ENCODE data around the gene MYD88. TPM values are rescaled to one million over a fixed set of nuclear protein-coding genes. Genes with fewer than 3 reads are reported as not detected.

MYD88 gene
- total and polyA plus RNA-seq, 4 donors = 15.4 to 60.3 (median 44.1) TPM

GRCh38 chr3:38164952-38165721, 26.7 kb downstream of the MYD88 start, which contains the start of gene OXSR1:
TSS of gene OXSR1 (plus strand) at chr3:38165537. CDS start at chr3:38165877, 340 bp downstream.
- under 1% methylated on average over 57 of the region's 57 CpGs for WGBS
- peak; percentile 97 for DNase-seq (ENCODE audit: low spot score)

More at GRCh38 chr3:38164952-38165721, 26.7 kb downstream of the MYD88 start, which contains the start of gene OXSR1:
- Histone ChIP-seq H3K27ac (ENCODE audit: low read depth in 1 of 2, low read length in 2 of 2) (peak within 1 kb of the TSS; percentile 94 to 97), H3K4me3 (ENCODE audit: low read depth in 1 of 3, low read length in 3 of 3) (peak within 1 kb of the TSS; percentile 85), H3K36me3 (ENCODE audit: control insufficient read depth in 4 of 4, insufficient read depth in 3 of 4, low read depth in 1 of 4, low read length in 3 of 4) (no peaks in the 10 kb centered on the region), H3K27me3 (ENCODE audit: control insufficient read depth in 4 of 4, insufficient read depth in 4 of 4, low read length in 3 of 4) (no peaks in the 10 kb centered on the region), H3K9ac (ENCODE audit: low read depth in 1 of 2, low read length in 2 of 2) (peak within 1 kb of the TSS; percentile 45 to 88), H3K9me3 (ENCODE audit: control insufficient read depth in 4 of 4, low read length in 3 of 4) (no peaks in the 10 kb centered on the region), H3K4me1 (ENCODE audit: control insufficient read depth in 4 of 4, insufficient read depth in 4 of 4, low read length in 3 of 4) (peaks cover 2 to 11% (median 9%) of the 10 kb centered on the region in 4 donors)
- TF ChIP-seq SP1 (IDR thresholded peaks at IDR 0.05) (peak; percentile 94), EGR1 (IDR thresholded peaks at IDR 0.05; ENCODE audit: low read depth in 2 of 2) (peak in 1 of 2 donors; percentile 11), NR2F2 (IDR thresholded peaks at IDR 0.05) (peak; percentile 71), ATF3 (IDR thresholded peaks at IDR 0.05) (no peak), RAD21 (IDR thresholded peaks at IDR 0.05) (peak in 1 of 2 donors; percentile 50), GABPA (IDR thresholded peaks at IDR 0.05 in 1 of 2, conservative IDR thresholded peaks at IDR 0.05 in 1 of 2) (peak; percentile 90 to 95), ZBTB33 (IDR thresholded peaks at IDR 0.05) (peak; percentile 74), CTCF (IDR thresholded peaks at IDR 0.05; ENCODE audit: low read depth, low read length, missing input control) (no peak), JUND (IDR thresholded peaks at IDR 0.05) (peak; percentile 64 to 79), TAF1 (conservative IDR thresholded peaks at IDR 0.05) (peak; percentile 55), FOXA1 (IDR thresholded peaks at IDR 0.05) (no peak), REST (IDR thresholded peaks at IDR 0.05) (peak; percentile 25), YY1 (IDR thresholded peaks at IDR 0.05) (peak; percentile 99), RXRA (IDR thresholded peaks at IDR 0.05) (peak; percentile 84 to 86), HNF4A (conservative IDR thresholded peaks at IDR 0.05) (peak in 1 of 2 donors; percentile 66), MAX (IDR thresholded peaks at IDR 0.05) (peak; percentile 74), HNF4G (IDR thresholded peaks at IDR 0.05) (no peak)

All from liver (tissue), 9 donors.